Urinary bladder (tissue), 4 donors: Measurements from ENCODE around the gene HFE. TPM values are rescaled to one million over a fixed set of nuclear protein-coding genes. Genes with fewer than 3 reads are reported as not detected.
A peak's percentile ranks its signal among the peaks of the same experiment; 100 is the strongest.
"Not testable (repeated sequence)": the region's sequence is repeated elsewhere in the genome, so short reads cannot be mapped to it uniquely, and the experiment has no call there.

Experiments
- DNase-seq: peaks from one replicate; pipeline ENCODE4 v3.0.0-alpha.2; 2015; ENCODE audit errors: extremely low spot score
- H3K27ac ChIP-seq: one replicate; pipeline ENCODE4 v1.5.1; 2013; ENCODE audit warnings: low read depth, mild to moderate bottlenecking, moderate library complexity
- H3K36me3 ChIP-seq: one replicate; pipeline ENCODE4 v1.6.1; 2013; ENCODE audit warnings: mild to moderate bottlenecking, moderate library complexity; ENCODE audit not compliant: insufficient read depth
- H3K4me1 ChIP-seq: one replicate; pipeline ENCODE4 v1.6.1; 2013; ENCODE audit warnings: mild to moderate bottlenecking, moderate library complexity; ENCODE audit not compliant: insufficient read depth
- H3K4me3 ChIP-seq: one replicate; pipeline ENCODE4 v1.5.1; 2013; ENCODE audit warnings: low read depth, low read length
- WGBS: extraction: QIAGEN DNeasy Blood & Tissue Kit; methylation state at CpG from one replicate; pipeline ENCODE4 v1.1.7; 2013; 5-methylcytosine and 5-hydroxymethylcytosine counted together
- polyA plus RNA-seq: library from polyadenylated mRNA; stranded (reverse); fragments of 200-250 nt; gene quantifications from one replicate; pipeline ENCODE4 v1.2.3, GENCODE V29; 2013
- total RNA-seq: library from RNA; depleted of rRNA; stranded (reverse); fragments of >200 nt; gene quantifications from one replicate; pipeline ENCODE4 v1.2.3, GENCODE V29; 2014
- donor health status: healthy with polysubstance abuse.
- donor health status: healthy.

The HFE gene
- total and polyA plus RNA-seq, 2 donors = 7.3 to 9.4 TPM

DNA sequence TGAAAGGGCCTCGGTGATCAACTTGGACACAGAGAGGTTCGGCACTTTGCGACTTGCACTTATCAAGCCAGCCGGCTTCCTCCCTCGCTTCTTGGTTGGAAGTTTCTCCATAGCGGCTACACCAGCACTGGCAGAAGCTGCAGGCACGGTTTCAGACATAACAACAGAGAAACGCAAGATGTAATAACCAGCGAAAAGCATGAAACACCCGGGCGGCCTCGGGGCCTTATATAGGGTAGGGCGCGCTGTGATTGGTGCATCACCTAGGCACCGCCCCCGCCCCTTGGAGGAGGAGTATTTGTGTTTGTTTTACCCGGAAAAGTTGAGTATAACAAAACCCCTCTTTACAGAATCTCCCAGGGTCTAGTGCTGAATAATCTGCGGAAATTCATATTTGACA is 20.7 kb downstream of the HFE start:
- no peak for DNase-seq
- no peak overlapping the region for H3K27ac ChIP-seq
- no peaks in the 10 kb centered on the region for H3K36me3 ChIP-seq

DNA sequence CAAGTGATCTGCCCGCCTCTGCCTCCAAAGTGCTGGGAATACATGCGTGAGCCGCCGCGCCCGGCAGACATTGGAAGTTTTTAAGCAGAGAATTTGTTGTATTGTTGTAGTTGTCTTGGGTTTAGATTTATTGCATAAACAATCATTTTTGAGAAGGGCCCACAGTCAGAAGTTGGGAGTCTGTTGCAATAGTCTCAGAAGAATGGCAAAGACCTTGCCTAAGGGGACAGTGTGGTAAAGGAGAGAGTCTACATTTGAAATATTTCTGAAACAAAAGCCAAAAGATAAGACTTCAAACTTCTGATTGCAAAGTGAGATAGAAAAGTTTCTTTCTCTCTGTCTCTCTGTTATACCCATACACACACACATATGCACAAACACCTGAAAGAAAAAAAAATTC is 22.5 kb downstream of the HFE start:
- H3K4me1 ChIP-seq = no peaks in the 10 kb centered on the region
- WGBS = 96% methylated on average over 6 of the region's 6 CpGs
- H3K27ac ChIP-seq = no peak overlapping the region
- DNase-seq = no peak
- no peaks in the 10 kb centered on the region for H3K36me3 ChIP-seq
- H3K4me3 ChIP-seq = no peak overlapping the region

More for the DNA sequence above, 20.7 kb downstream of the HFE start:
- 97% methylated on average over 18 of the region's 18 CpGs for WGBS
- Histone ChIP-seq H3K4me3 (no peak overlapping the region), H3K4me1 (no peaks in the 10 kb centered on the region)

DNA sequence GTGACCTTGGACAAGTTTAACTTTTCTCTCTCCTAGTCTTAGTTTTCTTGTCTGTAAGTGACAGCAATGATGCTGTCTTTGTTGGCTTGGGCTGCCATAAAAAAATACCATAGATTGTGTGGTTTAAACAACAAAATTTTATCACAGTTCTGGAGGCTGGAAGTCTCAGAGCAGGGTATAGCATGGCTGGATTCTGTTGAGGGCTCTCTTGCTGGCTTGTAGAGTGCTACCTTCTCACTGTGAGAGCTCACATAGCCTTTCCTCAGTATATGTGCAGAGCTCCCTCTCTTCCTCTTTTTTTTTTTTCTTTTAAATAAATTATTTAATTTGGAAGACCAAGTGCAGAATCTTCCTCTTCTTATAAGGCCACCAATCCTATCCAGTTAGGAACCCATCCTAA is 26.3 kb downstream of the HFE start:
- no peaks in the 10 kb centered on the region for H3K4me1 ChIP-seq
- DNase-seq = no peak
- no peaks in the 10 kb centered on the region for H3K36me3 ChIP-seq
- H3K4me3 ChIP-seq = no peak overlapping the region
- H3K27ac ChIP-seq = no peak overlapping the region

DNA sequence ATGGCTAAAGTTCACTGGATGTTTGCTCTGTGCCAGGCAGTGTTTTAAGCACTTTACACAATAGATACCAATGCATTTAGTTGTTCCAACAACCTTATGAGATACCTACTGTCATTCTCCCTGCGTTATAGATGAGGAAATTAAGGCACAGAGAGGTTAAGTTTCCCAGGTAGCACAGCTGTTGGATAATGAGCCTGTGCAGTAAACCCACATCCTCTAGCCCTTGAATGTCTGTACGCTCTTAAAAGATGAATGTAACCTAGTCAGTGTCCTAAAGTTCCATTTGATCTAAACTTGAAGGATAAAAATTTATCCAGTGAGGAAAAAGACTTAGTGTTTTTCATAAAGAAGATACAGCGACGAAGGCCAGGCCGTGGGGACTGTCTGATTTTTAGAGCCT is 28.0 kb downstream of the HFE start:
- Histone ChIP-seq H3K27ac (no peak overlapping the region), H3K4me1 (no peaks in the 10 kb centered on the region), H3K36me3 (no peaks in the 10 kb centered on the region), H3K4me3 (no peak overlapping the region)
- DNase-seq = no peak
- 91% methylated on average over 5 of the region's 5 CpGs for WGBS

DNA sequence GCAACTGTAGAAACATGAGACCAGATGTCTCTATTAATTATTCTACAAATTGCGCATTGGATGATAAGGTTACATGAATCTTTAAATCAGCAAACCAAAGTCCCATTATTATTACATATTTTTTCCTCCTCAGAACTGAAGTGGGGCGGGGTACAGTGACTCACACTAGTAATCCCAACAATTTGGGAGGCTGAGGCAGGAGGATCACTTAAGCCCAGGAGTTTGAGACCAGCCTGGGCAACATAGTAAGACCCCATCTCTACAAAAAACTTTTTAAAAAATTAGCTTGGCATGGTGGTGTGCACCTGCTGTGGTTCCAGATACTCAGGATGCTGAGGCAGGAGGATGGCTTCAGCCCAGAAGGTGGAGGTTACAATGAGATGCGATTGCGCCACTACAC is 29.0 kb downstream of the HFE start:
- H3K4me1 ChIP-seq = no peaks in the 10 kb centered on the region
- DNase-seq = no peak
- 96% methylated on average over 4 of the region's 4 CpGs for WGBS

DNA sequence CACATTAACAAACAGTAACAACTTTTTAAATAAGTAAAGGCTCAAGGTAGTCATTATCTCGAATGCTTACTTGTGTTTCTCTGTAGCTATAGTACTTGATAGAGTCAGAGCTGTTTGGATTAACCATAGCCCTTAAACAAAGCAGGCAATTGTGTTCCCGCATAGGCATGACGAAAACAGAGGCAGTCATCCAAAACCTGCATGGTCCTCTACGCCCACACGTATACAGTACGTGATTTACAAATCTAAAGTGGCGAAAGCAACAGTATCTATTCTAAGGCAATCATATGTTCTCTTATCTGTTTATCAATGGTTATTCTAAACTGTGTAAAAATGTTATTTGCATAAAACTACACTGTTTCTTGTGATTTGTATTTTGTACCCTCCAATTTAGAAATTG is 31.8 kb downstream of the HFE start:
- H3K36me3 ChIP-seq = no peaks in the 10 kb centered on the region
- WGBS = 86% methylated on average over 7 of the region's 7 CpGs
- H3K27ac ChIP-seq = no peak overlapping the region
- no peak overlapping the region for H3K4me3 ChIP-seq
- no peaks in the 10 kb centered on the region for H3K4me1 ChIP-seq
- DNase-seq = no peak

More for the DNA sequence above, 29.0 kb downstream of the HFE start:
- no peak overlapping the region for H3K27ac ChIP-seq
- no peak overlapping the region for H3K4me3 ChIP-seq
- H3K36me3 ChIP-seq = no peaks in the 10 kb centered on the region

DNA sequence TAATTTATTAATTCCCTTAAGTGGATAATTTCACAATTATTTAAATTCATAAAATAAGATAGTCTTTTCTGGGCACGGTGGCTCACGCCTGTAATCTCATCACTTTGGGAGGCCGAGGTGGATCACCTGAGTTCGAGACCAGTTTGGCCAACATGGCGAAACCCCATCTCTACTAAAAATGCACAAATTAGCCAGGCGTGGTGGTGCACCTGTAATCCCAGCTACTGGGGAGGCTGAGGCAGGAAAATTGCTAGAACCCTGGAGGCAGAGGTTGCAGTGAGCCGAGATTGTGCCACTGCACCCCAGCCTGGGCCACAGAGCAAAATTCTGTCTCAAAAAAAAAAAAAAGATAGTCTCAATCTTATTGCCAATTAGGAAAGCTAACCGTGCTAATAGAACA is 32.9 kb downstream of the HFE start:
- WGBS = 98% methylated on average over 8 of the region's 8 CpGs
- H3K4me3 ChIP-seq, H3K4me1 ChIP-seq: not testable (repeated sequence)

DNA sequence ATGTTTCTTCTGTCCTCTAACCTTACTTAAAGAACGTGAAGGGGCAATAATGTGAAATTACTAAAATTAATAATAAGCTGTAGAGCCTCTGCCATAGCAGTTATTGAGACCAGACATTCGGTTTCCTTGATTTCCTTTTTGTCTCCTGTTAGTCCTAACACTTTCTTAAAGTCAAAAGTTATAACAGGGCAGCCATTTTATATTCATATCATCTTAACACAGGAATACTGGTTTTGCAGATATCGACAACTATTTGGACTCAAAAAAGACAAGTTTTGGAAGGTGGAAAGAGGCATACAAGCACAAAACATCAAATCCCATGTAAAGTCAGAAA is 33.5 kb downstream of the HFE start:
- H3K4me3 ChIP-seq = no peak overlapping the region
- WGBS = 94% methylated on average over 3 of the region's 3 CpGs
- no peaks in the 10 kb centered on the region for H3K36me3 ChIP-seq
- no peak overlapping the region for H3K27ac ChIP-seq
- no peak for DNase-seq
- H3K4me1 ChIP-seq = no peaks in the 10 kb centered on the region

More for the DNA sequence above, 32.9 kb downstream of the HFE start:
- H3K36me3 ChIP-seq, H3K27ac ChIP-seq, DNase-seq: not testable (repeated sequence)

DNA sequence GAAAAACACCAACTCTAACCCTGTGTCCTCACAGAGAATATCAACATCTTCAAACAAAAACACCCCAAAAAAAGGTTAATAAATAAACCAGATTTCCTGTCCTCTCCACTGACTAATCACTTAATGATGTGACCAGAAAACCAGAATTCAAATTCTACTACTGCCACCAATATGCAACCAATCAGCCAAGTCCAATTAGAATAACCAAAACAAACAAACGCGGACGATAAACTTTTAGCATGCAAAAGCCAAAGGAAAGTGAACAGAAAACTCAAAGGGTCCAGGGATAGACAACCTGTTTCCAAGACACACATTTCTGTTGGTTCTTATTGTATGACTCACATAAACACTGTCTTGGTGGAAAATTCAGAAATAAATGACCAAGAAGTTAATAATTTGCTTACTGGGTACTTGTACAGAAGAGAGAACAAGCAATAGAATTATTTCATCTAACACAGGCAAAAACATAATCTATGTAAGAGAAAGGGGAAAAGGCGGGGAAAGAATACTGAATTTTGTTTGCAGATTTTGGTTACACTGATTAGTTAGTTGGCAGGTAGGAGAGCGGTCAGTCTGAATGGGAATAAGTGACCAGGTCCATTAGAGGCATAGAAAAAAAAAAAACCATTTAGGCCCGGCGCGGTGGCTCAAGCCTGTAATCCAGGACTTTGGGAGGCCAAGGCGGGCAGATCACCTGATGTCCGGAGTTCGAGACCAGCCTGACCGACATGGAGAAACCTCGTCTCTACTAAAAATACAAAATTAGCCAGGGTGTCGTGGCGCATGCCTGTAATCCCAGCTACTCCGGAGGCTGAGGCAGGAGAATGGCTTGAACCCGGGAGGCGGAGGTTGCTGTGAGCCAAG is 34.1 kb downstream of the HFE start:
- H3K4me3 ChIP-seq = no peak overlapping the region
- DNase-seq = no peak
- 95% methylated on average over 18 of the region's 18 CpGs for WGBS
- H3K27ac ChIP-seq = no peak overlapping the region
- no peaks in the 10 kb centered on the region for H3K36me3 ChIP-seq
- H3K4me1 ChIP-seq = no peaks in the 10 kb centered on the region

DNA sequence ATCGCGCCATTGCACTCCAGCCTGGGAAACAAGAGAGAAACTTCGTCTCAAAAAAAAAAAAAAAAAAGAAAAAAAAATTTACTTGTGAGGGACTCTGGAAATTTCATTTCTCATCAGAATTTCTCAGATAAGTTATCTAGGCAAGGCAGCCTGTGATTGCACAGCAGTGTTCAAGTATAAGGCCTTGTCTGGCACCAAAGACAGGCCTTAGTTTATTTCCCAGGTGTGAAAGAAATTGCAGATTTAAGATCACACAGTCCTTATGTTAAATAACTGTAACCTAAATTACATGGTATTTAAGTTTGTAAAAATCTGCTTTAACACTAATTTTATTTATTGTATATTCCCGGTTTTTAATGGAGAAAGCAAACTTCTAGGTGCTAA is 34.8 kb downstream of the HFE start:
- no peak for DNase-seq
- 79% methylated on average over 4 of the region's 4 CpGs for WGBS
- H3K4me3 ChIP-seq = no peak overlapping the region
- no peaks in the 10 kb centered on the region for H3K36me3 ChIP-seq
- H3K4me1 ChIP-seq = no peaks in the 10 kb centered on the region
- H3K27ac ChIP-seq = no peak overlapping the region

DNA sequence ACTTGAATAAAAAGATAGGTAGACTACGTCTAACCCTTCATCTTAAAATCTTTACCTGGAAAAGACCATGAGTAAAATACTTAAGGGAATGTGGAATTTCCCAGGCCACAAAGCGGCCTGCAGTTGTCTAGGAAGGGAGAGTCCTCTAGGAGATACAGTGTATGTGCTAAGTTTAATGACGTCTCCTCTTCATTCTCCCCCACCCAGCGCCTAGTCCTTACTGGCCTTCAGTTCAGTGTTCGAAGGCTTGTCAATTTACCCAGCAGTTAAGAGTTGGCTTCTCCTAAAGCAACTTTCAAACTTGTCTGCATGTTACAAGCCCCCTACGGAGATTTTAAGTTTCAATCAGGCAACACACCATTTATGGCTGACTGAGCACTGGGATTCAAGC is 35.2 kb downstream of the HFE start:
- Histone ChIP-seq H3K4me1 (no peaks in the 10 kb centered on the region), H3K36me3 (no peaks in the 10 kb centered on the region), H3K4me3 (peak overlapping the region; percentile 95), H3K27ac (peak overlapping the region; percentile 46)
- DNase-seq = no peak
- 60% methylated on average over 6 of the region's 6 CpGs for WGBS

DNA sequence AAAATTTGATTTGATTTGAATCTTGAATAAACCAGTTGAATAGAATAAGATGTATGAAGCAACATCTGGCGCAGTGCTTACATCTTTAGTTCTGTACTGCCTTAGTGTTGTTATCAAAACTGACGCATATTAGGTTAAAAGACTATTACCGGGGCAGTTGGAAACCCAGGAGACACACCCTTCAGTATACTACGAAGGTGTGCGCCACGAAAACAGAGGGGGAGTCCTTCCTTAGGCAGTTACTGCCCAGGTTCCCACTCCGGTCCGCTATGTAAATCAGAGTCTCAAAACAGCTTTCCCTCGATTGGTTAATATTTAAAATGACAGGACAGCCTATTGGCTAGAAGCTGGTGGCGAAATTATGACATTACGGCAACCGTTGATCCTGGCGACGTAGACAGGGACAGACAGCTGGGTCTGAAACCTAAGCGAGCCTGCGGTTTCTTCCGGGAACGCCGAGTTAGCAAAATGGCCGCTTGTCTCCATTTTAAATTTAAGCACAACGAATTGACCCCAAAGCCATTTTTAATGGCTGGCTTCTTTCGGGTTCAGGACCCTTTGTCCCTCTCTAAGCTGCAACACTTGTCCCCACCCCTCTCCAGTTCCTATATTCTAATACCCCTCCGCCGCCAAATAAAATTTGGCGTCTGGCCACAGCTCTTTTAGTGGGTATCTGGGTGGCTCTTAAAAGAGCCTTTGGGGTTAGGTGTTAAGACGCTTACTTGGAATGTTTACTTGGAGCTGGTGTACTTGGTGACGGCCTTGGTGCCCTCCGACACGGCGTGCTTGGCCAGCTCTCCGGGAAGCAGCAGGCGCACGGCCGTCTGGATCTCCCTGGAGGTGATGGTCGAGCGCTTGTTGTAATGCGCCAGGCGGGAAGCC is 35.8 kb downstream of the HFE start:
- Histone ChIP-seq H3K27ac (peak overlapping the region; percentile 94), H3K36me3 (no peaks in the 10 kb centered on the region), H3K4me3 (peak overlapping the region; percentile 95), H3K4me1 (no peaks in the 10 kb centered on the region)
- WGBS = 1% methylated on average over 38 of the region's 38 CpGs
- peak; percentile 98 for DNase-seq

DNA sequence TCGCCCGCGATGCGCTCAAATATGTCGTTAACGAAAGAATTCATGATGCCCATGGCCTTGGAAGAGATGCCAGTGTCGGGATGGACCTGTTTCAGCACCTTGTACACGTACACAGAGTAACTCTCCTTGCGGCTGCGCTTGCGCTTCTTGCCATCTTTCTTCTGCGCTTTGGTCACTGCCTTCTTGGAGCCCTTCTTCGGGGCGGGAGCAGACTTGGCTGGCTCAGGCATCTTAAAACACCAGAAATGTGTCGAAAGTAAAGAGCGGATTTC is 36.4 kb downstream of the HFE start:
- Histone ChIP-seq H3K4me1 (no peaks in the 10 kb centered on the region), H3K27ac (peak overlapping the region; percentile 94), H3K36me3 (peaks cover 2% of the 10 kb centered on the region), H3K4me3 (peak overlapping the region; percentile 95)
- under 1% methylated on average over 16 of the region's 16 CpGs for WGBS
- no peak for DNase-seq
